ENCODE data around the gene CRELD1. TPM values are rescaled to one million over a fixed set of nuclear protein-coding genes. Genes with fewer than 3 reads are reported as not detected.

The CRELD1 gene
- total and polyA plus RNA-seq, 10 donors: 17.7 to 40.9 (median 30.6) TPM

GRCh38 chr3:9908286-9908685, 25.3 kb upstream of the CRELD1 start:
- 79 to 96% (median 87%) methylated on average over 3 of the region's 3 CpGs for WGBS, 5 donors
- Histone ChIP-seq H3K9me3 (no peaks in the 10 kb centered on the region), H3K27ac (no peak overlapping the region), H3K4me1 (peaks cover 0 to 13% (median 3%) of the 10 kb centered on the region in 6 donors), H3K27me3 (replicated peaks in 1 of 7) (no peaks in the 10 kb centered on the region), H3K4me3 (no peak overlapping the region), H3K36me3 (no peaks in the 10 kb centered on the region)
- DNase-seq: peak; percentile 34
- no peak for TF ChIP-seq CTCF (IDR thresholded peaks at IDR 0.05 in 8 of 11, conservative IDR thresholded peaks at IDR 0.05 in 3 of 11)
- TF ChIP-seq POLR2AphosphoS5 (IDR thresholded peaks at IDR 0.05): no peak
- TF ChIP-seq POLR2A (IDR thresholded peaks at IDR 0.05): no peak
- intact Hi-C loops (cut with DNase I; ENCODE audit: low total_unique reads): no loop called here

- no peak overlapping the region for H3K27ac ChIP-seq
- WGBS, 5 donors: 77 to 84% (median 82%) methylated on average over 7 of the region's 7 CpGs
- DNase-seq: no peak
- peaks cover 0 to 16% (median 3%) of the 10 kb centered on the region in 6 donors for H3K4me1 ChIP-seq
- no peak overlapping the region for H3K4me3 ChIP-seq
- no peaks in the 10 kb centered on the region for H3K36me3 ChIP-seq
- H3K27me3 ChIP-seq (replicated peaks in 1 of 7): peaks cover 0 to 4% (median 0%) of the 10 kb centered on the region in 7 donors
- TF ChIP-seq POLR2A (IDR thresholded peaks at IDR 0.05) (no peak), CTCF (IDR thresholded peaks at IDR 0.05 in 8 of 11, conservative IDR thresholded peaks at IDR 0.05 in 3 of 11) (no peak), POLR2AphosphoS5 (IDR thresholded peaks at IDR 0.05) (no peak)
- H3K9me3 ChIP-seq: no peaks in the 10 kb centered on the region
- intact Hi-C loops (cut with DNase I; ENCODE audit: low total_unique reads): no loop called here
Observed at GRCh38 chr3:9909221-9910013, 24.2 kb upstream of the CRELD1 start.

GRCh38 chr3:9911863-9912262, 21.8 kb upstream of the CRELD1 start:
- Histone ChIP-seq H3K27me3 (replicated peaks in 1 of 7) (peaks cover 0 to 22% (median 0%) of the 10 kb centered on the region in 7 donors), H3K27ac (no peak overlapping the region), H3K9me3 (no peaks in the 10 kb centered on the region), H3K4me3 (no peak overlapping the region), H3K36me3 (no peaks in the 10 kb centered on the region), H3K4me1 (peaks cover 10 to 41% (median 25%) of the 10 kb centered on the region in 6 donors)
- no peak for TF ChIP-seq POLR2A (IDR thresholded peaks at IDR 0.05)
- no peak for TF ChIP-seq CTCF (IDR thresholded peaks at IDR 0.05 in 8 of 11, conservative IDR thresholded peaks at IDR 0.05 in 3 of 11)
- TF ChIP-seq POLR2AphosphoS5 (IDR thresholded peaks at IDR 0.05): no peak
- WGBS, 5 donors: 59 to 75% (median 67%) methylated on average over 8 of the region's 8 CpGs
- intact Hi-C loops (cut with DNase I; ENCODE audit: low total_unique reads): no loop called here
- peak; percentile 21 for DNase-seq

- Histone ChIP-seq H3K36me3 (no peaks in the 10 kb centered on the region), H3K27me3 (replicated peaks in 1 of 7) (peaks cover 0 to 22% (median 0%) of the 10 kb centered on the region in 7 donors), H3K9me3 (no peaks in the 10 kb centered on the region), H3K4me1 (peaks cover 10 to 46% (median 30%) of the 10 kb centered on the region in 6 donors), H3K27ac (no peak overlapping the region), H3K4me3 (no peak overlapping the region)
- TF ChIP-seq POLR2A (IDR thresholded peaks at IDR 0.05): no peak
- intact Hi-C loops (cut with DNase I; ENCODE audit: low total_unique reads): no loop called here
- WGBS, 5 donors: 42 to 67% (median 61%) methylated on average over 7 of the region's 7 CpGs
- DNase-seq: no peak
Observed at GRCh38 chr3:9912294-9912935, 21.2 kb upstream of the CRELD1 start.
